DND-41 (cell line): ENCODE data around the gene DACT3.

Experiments
- CTCF ChIP-seq: IDR thresholded peaks from 2 replicates; pipeline ENCODE4 v1.5.1; 2012; ENCODE audit warnings: borderline replicate concordance, low read length, moderate library complexity, mild to moderate bottlenecking; ENCODE audit not compliant: poor library complexity, severe bottlenecking; ENCODE audit errors: extremely low read depth
- EZH2 ChIP-seq: IDR thresholded peaks from 3 replicates; pipeline ENCODE4 v1.6.1; 2012; ENCODE audit warnings: borderline replicate concordance, low read depth, mild to moderate bottlenecking, moderate library complexity, low read length, inconsistent platforms; ENCODE audit not compliant: severe bottlenecking

GRCh38 chr19:46606019-46606418, 55.0 kb downstream of the DACT3 start:
- TF ChIP-seq CTCF, result no peak
- no peak for TF ChIP-seq EZH2
